ENCODE measurements around the gene AIF1L.

AIF1L gene

DNA sequence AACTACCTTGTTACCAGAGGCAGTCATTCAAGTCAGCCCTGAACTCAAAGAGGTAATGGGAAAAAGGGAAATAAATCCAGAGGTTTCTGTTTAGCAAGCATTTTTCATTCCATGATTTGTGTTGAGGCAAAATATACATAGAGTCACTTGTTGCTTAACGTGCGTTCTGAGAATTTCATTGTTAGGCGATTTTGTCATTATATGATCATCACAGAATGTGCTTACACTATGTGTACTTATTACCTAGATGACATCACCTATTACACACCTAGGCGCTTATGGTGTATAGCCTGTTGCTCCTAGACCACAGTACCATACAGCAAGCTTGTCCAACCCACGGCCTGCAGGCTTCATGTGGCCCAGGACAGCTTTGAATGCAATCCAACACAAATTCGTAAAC is 65.3 kb downstream of the AIF1L start:
- DNase-seq (ENCODE audit: low read depth in 1 of 2, low spot score in 1 of 2) = no peak

DNA sequence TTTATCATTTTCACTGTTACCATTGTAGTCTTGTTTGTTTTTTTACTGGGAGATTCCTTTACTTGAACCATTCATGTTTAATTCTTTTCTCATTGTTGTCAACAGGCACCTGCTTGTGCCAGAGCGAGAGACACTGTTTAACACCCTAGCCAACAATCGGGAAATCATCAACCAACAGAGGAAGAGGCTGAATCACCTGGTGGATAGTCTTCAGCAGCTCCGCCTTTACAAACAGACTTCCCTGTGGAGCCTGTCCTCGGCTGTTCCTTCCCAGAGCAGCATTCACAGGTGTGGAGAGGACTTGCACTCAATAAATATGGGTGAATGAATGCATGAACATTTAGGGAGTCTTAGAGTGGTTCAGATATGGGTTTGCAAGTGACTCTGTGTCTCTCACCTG is 66.6 kb downstream of the AIF1L start:
- DNase-seq (ENCODE audit: low read depth in 1 of 2, low spot score in 1 of 2) = no peak

DNA sequence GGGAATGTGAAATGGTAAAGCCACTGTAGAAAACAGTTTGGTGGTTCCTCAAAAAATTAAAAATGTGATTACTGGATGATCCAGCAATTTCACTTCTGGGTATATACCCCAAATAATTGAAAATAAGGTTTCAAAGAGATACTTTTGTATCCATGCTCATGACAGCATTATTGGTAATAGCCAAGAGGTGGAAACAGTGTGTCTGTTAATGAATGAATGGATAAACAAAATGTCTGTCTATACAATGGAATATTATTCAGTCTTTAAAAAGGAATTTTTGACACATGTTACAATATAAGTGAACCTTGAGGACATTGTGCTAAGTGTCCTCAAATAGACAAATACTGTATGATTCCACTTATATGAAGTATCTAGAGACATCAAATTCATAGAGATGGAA is 69.2 kb downstream of the AIF1L start:
- DNase-seq (ENCODE audit: low read depth in 1 of 2, low spot score in 1 of 2) = no peak

DNA sequence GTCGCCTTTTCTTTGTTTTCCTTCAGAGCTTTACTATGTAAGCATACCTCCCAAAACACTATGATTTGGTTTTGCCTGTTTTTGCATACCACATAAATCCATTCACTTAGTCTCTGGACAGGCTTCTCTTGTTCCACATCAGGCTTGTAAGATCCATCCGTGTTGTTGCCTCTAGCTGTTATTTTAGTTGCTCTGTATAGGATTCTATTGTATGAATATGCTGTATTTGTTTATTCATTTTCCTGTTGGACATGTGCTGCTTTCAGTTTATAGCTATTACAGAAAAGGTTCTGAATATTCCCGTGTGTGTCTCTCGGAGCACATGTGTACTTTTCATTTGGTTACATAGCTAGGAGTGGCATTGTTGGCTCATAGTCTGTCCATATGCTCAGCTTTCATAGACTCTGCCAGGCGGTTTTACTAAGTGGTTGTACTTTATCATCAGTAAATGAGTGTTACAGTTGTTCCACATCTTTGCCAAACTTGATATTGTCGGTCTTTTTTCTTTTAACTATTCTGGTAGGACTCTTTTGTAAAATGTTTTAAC is 70.9 kb downstream of the AIF1L start:
- DNase-seq (ENCODE audit: low read depth in 1 of 2, low spot score in 1 of 2) = no peak

DNA sequence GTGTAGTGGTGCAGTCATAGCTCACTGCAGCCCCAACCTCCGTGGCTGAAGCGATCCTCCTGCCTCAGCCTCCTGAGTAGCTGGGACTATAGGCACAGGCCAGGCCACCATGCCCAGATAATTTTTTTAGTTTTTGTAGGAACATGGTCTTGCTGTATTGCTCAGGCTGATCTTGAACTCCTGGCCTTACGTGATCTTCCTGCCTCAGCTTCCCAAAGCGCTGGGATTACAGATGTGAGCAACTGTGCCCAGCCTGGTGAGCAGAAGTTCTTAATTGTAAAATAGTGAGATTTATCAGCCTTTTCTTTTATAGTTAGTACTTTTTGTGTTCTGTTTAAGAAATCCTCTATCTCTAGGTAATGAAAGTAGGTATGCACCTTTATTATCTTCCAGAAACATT is 71.6 kb downstream of the AIF1L start:
- DNase-seq (ENCODE audit: low read depth in 1 of 2, low spot score in 1 of 2) = no peak

DNA sequence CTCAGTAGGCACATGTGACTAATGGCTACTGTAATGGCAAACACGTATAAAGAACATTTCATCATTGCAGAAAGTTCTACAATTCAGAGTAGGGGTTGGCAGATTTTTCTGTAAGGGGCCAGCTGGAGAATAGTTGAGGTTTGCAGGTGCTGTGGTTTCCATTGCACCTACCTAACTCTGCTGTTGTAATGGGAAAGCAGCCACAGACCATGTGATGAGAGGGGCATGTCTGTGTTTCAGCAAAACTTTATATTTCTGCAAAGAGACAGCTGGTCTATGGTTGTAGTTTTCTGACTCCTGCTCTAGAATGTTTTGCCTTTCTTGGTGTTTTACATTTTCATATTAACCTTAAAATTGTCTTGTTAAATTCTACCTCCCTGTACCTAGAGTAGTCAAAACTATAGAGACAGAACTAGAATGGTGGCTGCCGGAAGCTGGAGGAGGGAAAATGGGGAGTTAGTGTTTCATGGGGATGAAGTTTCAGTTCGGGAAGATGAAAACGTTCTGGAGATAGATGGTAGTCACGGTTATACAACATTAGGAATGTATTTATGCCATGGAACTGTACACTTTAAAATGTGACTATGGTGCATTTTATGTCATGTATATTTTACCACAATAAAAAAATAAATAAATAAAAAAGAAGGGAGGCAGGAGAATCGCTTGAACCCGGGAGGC is 73.4 kb downstream of the AIF1L start:
- DNase-seq (ENCODE audit: low read depth in 1 of 2, low spot score in 1 of 2) = no peak

Data from stimulated activated CD4-positive, alpha-beta T cell treated with anti-CD3 and anti-CD28 coated beads, Interleukin-15, amount 100 ng/mL, for 1 hour (primary cell).